Measurements from ENCODE around the gene PDE4D.

PDE4D gene

GRCh38 chr5:59525957-59526356, 367.6 kb downstream of the PDE4D start:
- no peak overlapping the region for H3K4me3 ChIP-seq (ENCODE audit: low read depth, low read length)
- DNase-seq (ENCODE audit: low read depth, low spot score) = peak; percentile 94
- in situ Hi-C loops (cut with HindIII; ENCODE audit: low sequenced_read_pairs) = no loop called here
- peak; percentile 30 for TF ChIP-seq CTCF (IDR thresholded peaks at IDR 0.05; ENCODE audit: low read depth, low read length)

- in situ Hi-C loops (cut with HindIII; ENCODE audit: low sequenced_read_pairs) = no loop called here
Measured at GRCh38 chr5:59525311-59525710, 368.2 kb downstream of the PDE4D start.

GRCh38 chr5:59522201-59522831, 371.2 kb downstream of the PDE4D start:
- no peak for TF ChIP-seq CTCF (IDR thresholded peaks at IDR 0.05; ENCODE audit: low read depth, low read length)
- DNase-seq (ENCODE audit: low read depth, low spot score) = no peak
- H3K4me3 ChIP-seq (ENCODE audit: low read depth, low read length) = no peak overlapping the region
- in situ Hi-C loops (cut with HindIII; ENCODE audit: low sequenced_read_pairs) = no loop called here

More at GRCh38 chr5:59525311-59525710, 368.2 kb downstream of the PDE4D start:
- no peak for TF ChIP-seq CTCF (IDR thresholded peaks at IDR 0.05; ENCODE audit: low read depth, low read length)
- DNase-seq (ENCODE audit: low read depth, low spot score) = no peak
- H3K4me3 ChIP-seq (ENCODE audit: low read depth, low read length) = no peak overlapping the region

- TF ChIP-seq CTCF (IDR thresholded peaks at IDR 0.05; ENCODE audit: low read depth, low read length) = no peak
- in situ Hi-C loops (cut with HindIII; ENCODE audit: low sequenced_read_pairs) = no loop called here
- no peak for DNase-seq (ENCODE audit: low read depth, low spot score)
- H3K4me3 ChIP-seq (ENCODE audit: low read depth, low read length) = no peak overlapping the region
Measured at GRCh38 chr5:59521476-59521875, 372.1 kb downstream of the PDE4D start.

- in situ Hi-C loops (cut with HindIII; ENCODE audit: low sequenced_read_pairs) = no loop called here
- no peak overlapping the region for H3K4me3 ChIP-seq (ENCODE audit: low read depth, low read length)
- no peak for DNase-seq (ENCODE audit: low read depth, low spot score)
- TF ChIP-seq CTCF (IDR thresholded peaks at IDR 0.05; ENCODE audit: low read depth, low read length) = no peak
Measured at GRCh38 chr5:59519338-59519737, 374.2 kb downstream of the PDE4D start.

- in situ Hi-C loops (cut with HindIII; ENCODE audit: low sequenced_read_pairs) = no loop called here
- no peak for TF ChIP-seq CTCF (IDR thresholded peaks at IDR 0.05; ENCODE audit: low read depth, low read length)
- DNase-seq (ENCODE audit: low read depth, low spot score) = peak; percentile 85
- no peak overlapping the region for H3K4me3 ChIP-seq (ENCODE audit: low read depth, low read length)
Measured at GRCh38 chr5:59517926-59518585, 375.5 kb downstream of the PDE4D start.

All from astrocyte of the spinal cord (primary cell).